Hindlimb muscle (tissue), 1 donor: ENCODE data around the gene PDIA6. TPM values are rescaled to one million over a fixed set of nuclear protein-coding genes. Genes with fewer than 3 reads are reported as not detected.

Experiments
- DNase-seq: peaks from one replicate; pipeline ENCODE4 v3.0.0-alpha.2; 2013
- polyA plus RNA-seq: library from polyadenylated mRNA; unstranded; fragments of 120-200 nt; gene quantifications from one replicate; pipeline ENCODE4 v1.2.1, GENCODE V29; 2013; ENCODE audit not compliant: insufficient read length

The PDIA6 gene
- polyA plus RNA-seq, 1 donor, result 125 TPM

DNA sequence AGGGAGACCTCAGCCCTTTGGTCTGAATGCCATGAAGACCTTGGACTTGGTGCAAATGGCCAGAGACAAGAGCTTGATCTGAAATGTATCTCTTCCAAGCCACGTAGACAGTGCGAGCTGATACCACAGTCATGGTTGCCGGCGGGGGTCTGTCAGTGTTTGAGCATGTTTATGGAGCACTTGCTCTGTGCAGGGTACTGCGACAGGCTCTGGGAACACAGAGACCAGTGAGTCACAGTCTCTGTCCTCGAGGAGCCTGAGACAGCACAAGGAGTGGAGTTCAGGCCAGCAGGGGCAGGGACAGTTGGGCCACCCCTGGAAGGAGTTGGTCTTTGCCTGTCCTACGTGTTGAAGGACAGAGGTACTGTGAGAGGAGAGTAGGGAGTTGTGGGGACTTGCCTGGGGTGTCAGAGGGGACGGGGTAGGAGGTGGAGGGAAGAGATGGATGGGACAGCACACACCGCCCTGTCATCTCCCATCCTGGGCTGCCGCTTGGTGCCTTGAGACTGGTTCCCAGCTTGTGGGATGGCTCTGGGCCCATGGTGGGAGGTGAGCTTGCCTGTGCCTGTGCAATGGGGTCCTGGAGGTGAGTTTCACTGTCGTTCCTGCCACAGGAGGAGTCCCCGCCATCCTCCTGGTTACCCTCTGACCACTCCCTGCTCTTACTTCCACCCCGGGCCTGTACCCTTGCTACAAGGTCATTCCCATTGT, 51.6 kb downstream of the PDIA6 start:
- no peak for DNase-seq

- no peak for DNase-seq
Observed at GRCh38 chr2:10759151-10759714, 53.4 kb downstream of the PDIA6 start.

GRCh38 chr2:10757814-10758286, 54.7 kb downstream of the PDIA6 start:
- no peak for DNase-seq

- DNase-seq, result no peak
Observed at GRCh38 chr2:10755621-10756020, 57.0 kb downstream of the PDIA6 start.

- no peak for DNase-seq
Observed at GRCh38 chr2:10753876-10754275, 58.7 kb downstream of the PDIA6 start.

DNA sequence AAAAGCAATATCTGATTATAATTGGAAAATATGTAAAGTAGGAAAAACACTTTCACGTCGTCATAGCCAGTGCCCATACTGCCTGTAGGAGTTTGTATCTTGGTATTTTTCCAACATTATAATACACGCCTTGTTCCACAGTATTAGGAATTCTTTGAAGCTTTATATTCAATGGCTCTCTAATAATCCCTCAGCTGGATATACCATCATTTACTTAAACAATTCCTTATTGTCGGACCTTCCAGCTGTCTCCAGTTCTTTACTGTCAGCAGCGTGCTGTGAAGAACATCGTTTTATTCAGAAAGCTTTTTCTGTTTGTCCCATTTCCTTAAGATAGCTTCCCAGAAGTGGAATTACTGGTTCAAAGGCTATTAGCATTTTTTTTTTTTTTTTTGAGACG, 59.4 kb downstream of the PDIA6 start:
- no peak for DNase-seq

DNA sequence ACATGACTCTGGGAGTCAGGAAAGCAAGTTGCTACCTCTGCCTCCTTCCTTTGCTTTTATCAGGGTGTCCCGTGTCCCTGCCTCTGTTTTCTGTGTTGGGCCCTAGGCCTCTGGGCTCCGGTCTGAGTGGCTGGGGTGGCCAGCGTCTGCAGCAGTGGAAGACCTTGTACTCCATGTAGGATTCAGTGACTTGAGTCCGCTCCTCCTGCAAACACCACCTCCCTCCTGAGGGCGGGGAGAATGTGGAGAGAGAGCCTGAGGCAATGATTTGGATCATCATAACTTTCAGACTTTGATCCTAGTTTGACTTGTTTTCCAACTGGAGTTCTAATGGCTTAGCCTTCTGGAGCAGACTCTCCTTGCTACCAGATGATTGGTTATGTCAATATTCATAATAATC, 60.3 kb downstream of the PDIA6 start:
- no peak for DNase-seq

DNA sequence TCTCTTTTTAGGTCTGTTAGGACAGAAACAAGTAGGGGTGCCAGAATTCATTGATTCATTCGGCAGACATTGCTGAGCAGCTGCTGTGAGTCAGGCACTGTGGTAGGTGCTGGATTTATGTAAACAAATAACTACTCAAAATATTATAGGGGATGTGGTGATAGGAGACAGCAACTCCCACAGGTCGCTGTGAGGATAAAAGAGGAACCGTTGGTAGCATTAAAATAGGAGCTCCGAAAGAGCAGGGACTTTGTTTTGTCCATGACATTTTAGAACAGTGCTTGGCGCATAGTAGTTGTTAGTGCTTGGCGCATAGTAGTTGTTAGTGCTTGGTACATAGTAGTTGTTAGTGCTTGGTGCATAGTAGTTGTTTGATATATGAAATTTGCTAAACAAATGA, 62.0 kb downstream of the PDIA6 start:
- no peak for DNase-seq

GRCh38 chr2:10742666-10743065, 69.9 kb downstream of the PDIA6 start:
- DNase-seq, result no peak

- no peak for DNase-seq
Observed at GRCh38 chr2:10741139-10741538, 71.4 kb downstream of the PDIA6 start.

DNA sequence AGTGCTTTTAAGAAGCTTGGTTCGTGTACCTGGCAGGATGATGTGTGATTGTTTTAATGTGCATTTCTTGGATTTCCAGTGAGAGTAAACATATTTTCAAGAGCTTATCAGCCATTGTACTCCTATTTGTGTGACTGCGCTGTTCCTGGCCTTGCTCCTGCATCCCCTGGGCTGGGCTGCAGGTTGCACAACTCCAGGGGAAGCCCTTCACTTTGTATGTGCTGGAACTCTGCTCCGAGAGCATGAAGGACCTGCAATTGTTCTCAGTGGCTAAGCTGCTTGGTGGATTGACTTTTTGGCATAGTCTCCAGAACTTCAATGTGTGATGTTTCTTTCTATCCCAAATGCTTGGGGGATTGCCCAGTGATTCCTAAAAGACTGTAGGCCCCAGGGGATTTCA, 72.4 kb downstream of the PDIA6 start:
- no peak for DNase-seq

DNA sequence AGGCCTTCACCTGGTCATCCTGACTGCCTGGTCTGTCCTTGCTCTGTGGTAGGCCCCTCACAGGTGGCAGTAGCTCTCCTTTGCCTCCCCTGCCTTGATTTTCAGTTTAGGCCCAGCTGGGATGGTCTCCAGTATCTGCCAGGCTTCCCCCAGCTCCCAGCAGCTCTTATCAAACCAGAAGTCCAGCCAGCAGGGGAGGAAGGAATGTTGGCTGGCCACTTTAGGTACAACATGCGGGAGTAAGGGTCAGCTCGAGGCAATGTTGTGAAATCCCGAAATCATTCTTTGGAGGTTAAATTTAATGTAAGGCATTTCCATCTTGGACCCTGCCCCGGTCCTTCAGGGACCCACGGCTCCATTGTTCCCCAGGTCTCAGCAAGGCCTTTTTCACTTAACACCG, 74.4 kb downstream of the PDIA6 start:
- DNase-seq, result no peak

DNA sequence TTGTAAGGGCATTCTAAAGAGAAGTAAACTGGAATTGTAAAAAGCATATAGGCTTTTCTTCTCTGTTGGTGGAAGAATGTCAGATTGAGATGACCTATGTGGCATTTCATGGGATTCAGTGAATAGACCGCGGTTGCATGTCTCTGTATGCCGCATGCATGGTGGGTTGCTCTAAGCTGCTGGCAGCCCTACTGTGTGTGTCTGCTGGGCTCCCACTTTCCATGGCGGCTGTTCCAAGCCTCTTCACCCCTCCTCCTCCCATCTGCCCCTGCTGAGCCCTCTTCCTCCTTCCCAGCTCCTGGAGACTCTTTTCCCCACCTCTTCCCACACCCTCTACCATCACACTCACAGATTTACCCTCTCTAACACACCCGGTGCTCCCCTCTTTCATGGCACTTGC, 78.6 kb downstream of the PDIA6 start:
- no peak for DNase-seq

DNA sequence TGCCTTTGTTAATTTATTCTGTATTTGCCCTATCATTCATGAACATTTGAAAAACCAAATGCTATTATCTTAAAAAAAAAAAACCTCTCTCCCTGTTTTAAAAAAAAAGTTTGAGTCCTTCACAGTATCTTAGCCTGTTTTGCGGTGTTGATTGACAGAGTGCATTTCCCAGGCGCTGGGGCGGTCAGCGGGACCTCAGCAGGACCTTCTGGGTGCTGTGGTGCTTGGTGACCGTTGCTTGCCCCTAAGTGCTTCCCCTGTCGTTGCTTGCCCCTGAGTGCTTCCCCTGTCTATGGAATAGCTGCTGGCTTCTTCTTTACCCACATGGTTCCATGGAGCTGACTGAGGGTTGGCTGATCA, 79.0 kb downstream of the PDIA6 start:
- no peak for DNase-seq

Other genes starting within 250 kb of the PDIA6 start
- gene NOL10, start 122.8 kb downstream of the PDIA6 start, polyA plus RNA-seq, result 17.2 TPM
- gene ATP6V1C2, start 91.2 kb downstream of the PDIA6 start, polyA plus RNA-seq, result 1.7 TPM
- gene KCNF1, start 99.1 kb upstream of the PDIA6 start, polyA plus RNA-seq, result 3.7 TPM